HFFc6 (cell line): ENCODE data around the gene FNDC1. TPM values are rescaled to one million over a fixed set of nuclear protein-coding genes. Genes with fewer than 3 reads are reported as not detected.

Experiments
- DNase-seq: peaks from one replicate; pipeline ENCODE4 v3.0.0-alpha.2; 2018
- H3K27ac Mint-ChIP-seq: 2 replicates; pipeline ENCODE4 v1.8.0; 2020; ENCODE audit warnings: mild to moderate bottlenecking, mixed read lengths
- H3K27me3 Mint-ChIP-seq: 2 replicates; pipeline ENCODE4 v1.8.0; 2021; ENCODE audit warnings: mild to moderate bottlenecking, moderate library complexity, mixed read lengths; ENCODE audit not compliant: insufficient read depth
- H3K36me3 Mint-ChIP-seq: 2 replicates; pipeline ENCODE4 v1.8.0; 2021; ENCODE audit warnings: low read depth, mixed read lengths
- H3K4me1 Mint-ChIP-seq: 2 replicates; pipeline ENCODE4 v1.8.0; 2020; ENCODE audit warnings: low read depth, mixed read lengths
- H3K4me3 Mint-ChIP-seq: 2 replicates; pipeline ENCODE4 v1.8.0; 2020; ENCODE audit warnings: mild to moderate bottlenecking, moderate library complexity, mixed read lengths
- H3K9me3 Mint-ChIP-seq: 2 replicates; pipeline ENCODE4 v1.8.0; 2020; ENCODE audit warnings: mild to moderate bottlenecking, mixed read lengths
- CTCF ChIP-seq: fragments of 200-600 bp; sonication (generic); IDR thresholded peaks from 2 replicates; pipeline ENCODE4 v1.5.0; 2021; ENCODE audit warnings: antibody characterized with exemption, mild to moderate bottlenecking
- total RNA-seq, 6 experiments: library from RNA; stranded (reverse); fragmentation: NEBNext Ultra II Directional; extraction: Animal tissue kit (Norgen Biotek cat#: 25700); gene quantifications; 2 replicates in 1 of 6; 3 replicates in 5 of 6; pipeline ENCODE4 v1.2.3, GENCODE V29; 2021

FNDC1 gene
- total RNA-seq, 6 experiments from 2014 or later, result not detected

GRCh38 chr6:159254186-159254585 is 85.0 kb downstream of the FNDC1 start:
- no peaks in the 10 kb centered on the region for H3K36me3 Mint-ChIP-seq
- DNase-seq, result peak; percentile 73
- peaks cover 25% of the 10 kb centered on the region for H3K4me1 Mint-ChIP-seq
- peaks cover 6% of the 10 kb centered on the region for H3K27me3 Mint-ChIP-seq
- H3K4me3 Mint-ChIP-seq, result peak overlapping the region; percentile 3; the same call in 1 of the 2 replicates
- H3K9me3 Mint-ChIP-seq, result no peaks in the 10 kb centered on the region
- no peak overlapping the region for H3K27ac Mint-ChIP-seq
- TF ChIP-seq CTCF, result no peak

GRCh38 chr6:159255434-159255951 is 86.3 kb downstream of the FNDC1 start:
- Mint-ChIP-seq H3K4me3 (no peak overlapping the region), H3K27me3 (peaks cover 6% of the 10 kb centered on the region), H3K36me3 (no peaks in the 10 kb centered on the region), H3K9me3 (peaks cover 4% of the 10 kb centered on the region; the same call in 1 of the 2 replicates), H3K27ac (no peak overlapping the region), H3K4me1 (peaks cover 25% of the 10 kb centered on the region)
- DNase-seq, result no peak
- TF ChIP-seq CTCF, result no peak

GRCh38 chr6:159256128-159256527 is 86.9 kb downstream of the FNDC1 start:
- Mint-ChIP-seq H3K4me1 (peaks cover 25% of the 10 kb centered on the region), H3K9me3 (peaks cover 4% of the 10 kb centered on the region; the same call in 1 of the 2 replicates), H3K27me3 (peaks cover 6% of the 10 kb centered on the region), H3K27ac (no peak overlapping the region), H3K4me3 (no peak overlapping the region), H3K36me3 (no peaks in the 10 kb centered on the region)
- DNase-seq, result no peak
- no peak for TF ChIP-seq CTCF

- H3K27me3 Mint-ChIP-seq, result peaks cover 6% of the 10 kb centered on the region
Observed at GRCh38 chr6:159257846-159258245, 88.6 kb downstream of the FNDC1 start.

GRCh38 chr6:159259441-159260125 is 90.4 kb downstream of the FNDC1 start:
- Mint-ChIP-seq H3K4me1 (peaks cover 7% of the 10 kb centered on the region), H3K27me3 (peaks cover 6% of the 10 kb centered on the region), H3K27ac (no peak overlapping the region), H3K9me3 (peaks cover 4% of the 10 kb centered on the region; the same call in 1 of the 2 replicates), H3K36me3 (no peaks in the 10 kb centered on the region), H3K4me3 (no peak overlapping the region)
- DNase-seq, result no peak
- TF ChIP-seq CTCF, result no peak

More at GRCh38 chr6:159257846-159258245, 88.6 kb downstream of the FNDC1 start:
- DNase-seq, result no peak
- Mint-ChIP-seq H3K27ac (no peak overlapping the region), H3K4me1 (peaks cover 24% of the 10 kb centered on the region), H3K9me3 (peaks cover 4% of the 10 kb centered on the region; the same call in 1 of the 2 replicates), H3K4me3 (no peak overlapping the region), H3K36me3 (no peaks in the 10 kb centered on the region)
- no peak for TF ChIP-seq CTCF
